ENCODE results near the gene ZBTB45.

The ZBTB45 gene

DNA sequence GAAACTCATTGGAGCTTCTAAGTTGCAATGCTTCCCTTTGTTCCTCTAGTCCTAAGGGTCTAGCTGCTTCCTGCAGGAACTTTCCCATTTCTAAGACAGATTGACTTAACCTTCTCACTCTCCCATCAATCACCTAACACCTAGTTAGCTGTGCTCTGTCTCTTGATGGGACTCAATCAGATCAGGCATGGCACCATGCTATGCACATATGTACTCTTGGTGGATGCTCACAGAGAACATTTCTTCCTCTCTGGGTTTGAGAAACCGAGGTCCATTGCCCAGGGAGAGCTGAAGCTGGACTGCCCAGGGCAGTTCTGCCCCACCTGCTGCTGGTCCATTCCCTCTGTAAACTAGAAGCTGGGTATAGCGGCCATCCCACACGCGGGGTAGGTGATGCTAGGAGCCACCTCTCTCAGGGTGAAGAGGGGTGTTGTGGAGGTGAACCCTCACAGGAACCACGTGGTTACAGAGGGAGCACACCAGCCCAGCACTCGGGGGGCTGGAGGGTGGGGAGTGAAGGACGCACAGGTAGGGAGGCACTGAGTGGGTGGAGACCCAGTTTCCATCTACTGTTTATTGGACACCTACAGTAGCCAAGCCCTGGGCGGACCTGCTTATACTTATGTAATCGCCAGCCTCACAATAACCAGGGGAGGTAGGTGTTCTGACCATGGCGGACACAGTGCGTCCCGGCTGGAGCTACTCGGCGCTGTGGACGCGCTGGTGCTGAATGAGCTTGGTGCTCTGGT, 41.9 kb upstream of the ZBTB45 start:
- H3K4me3 ChIP-seq (ENCODE audit: low read length) = no peak overlapping the region
- DNase-seq (ENCODE audit: low read depth) = no peak
- TF ChIP-seq, protein P1, sequence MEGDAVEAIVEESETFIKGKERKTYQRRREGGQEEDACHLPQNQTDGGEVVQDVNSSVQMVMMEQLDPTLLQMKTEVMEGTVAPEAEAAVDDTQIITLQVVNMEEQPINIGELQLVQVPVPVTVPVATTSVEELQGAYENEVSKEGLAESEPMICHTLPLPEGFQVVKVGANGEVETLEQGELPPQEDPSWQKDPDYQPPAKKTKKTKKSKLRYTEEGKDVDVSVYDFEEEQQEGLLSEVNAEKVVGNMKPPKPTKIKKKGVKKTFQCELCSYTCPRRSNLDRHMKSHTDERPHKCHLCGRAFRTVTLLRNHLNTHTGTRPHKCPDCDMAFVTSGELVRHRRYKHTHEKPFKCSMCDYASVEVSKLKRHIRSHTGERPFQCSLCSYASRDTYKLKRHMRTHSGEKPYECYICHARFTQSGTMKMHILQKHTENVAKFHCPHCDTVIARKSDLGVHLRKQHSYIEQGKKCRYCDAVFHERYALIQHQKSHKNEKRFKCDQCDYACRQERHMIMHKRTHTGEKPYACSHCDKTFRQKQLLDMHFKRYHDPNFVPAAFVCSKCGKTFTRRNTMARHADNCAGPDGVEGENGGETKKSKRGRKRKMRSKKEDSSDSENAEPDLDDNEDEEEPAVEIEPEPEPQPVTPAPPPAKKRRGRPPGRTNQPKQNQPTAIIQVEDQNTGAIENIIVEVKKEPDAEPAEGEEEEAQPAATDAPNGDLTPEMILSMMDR (conservative IDR thresholded peaks at IDR 0.05; ENCODE audit: low read depth, low read length) = no peak

DNA sequence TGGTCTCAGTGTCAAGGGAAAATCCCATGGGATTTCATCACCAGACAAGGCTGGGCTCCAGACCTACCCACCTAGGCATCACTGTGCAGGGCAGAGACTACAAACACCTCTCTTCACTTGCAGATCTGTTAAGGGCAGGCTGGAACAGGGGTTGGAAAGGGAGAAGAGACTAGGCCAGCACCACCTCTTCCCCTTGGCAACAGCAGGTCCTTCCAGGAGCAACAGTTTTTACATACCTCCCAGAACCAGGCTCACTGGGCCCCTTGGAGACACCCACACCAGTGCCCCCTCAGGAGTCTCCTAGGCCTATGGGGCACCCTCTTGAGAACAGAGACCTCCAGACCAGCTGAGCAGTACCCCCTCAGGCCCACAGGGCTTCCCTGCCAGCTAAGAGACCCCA, 41.3 kb upstream of the ZBTB45 start:
- no peak overlapping the region for H3K4me3 ChIP-seq (ENCODE audit: low read length)
- no peak for DNase-seq (ENCODE audit: low read depth)
- TF ChIP-seq, protein P1 (conservative IDR thresholded peaks at IDR 0.05; ENCODE audit: low read depth, low read length) = no peak

DNA sequence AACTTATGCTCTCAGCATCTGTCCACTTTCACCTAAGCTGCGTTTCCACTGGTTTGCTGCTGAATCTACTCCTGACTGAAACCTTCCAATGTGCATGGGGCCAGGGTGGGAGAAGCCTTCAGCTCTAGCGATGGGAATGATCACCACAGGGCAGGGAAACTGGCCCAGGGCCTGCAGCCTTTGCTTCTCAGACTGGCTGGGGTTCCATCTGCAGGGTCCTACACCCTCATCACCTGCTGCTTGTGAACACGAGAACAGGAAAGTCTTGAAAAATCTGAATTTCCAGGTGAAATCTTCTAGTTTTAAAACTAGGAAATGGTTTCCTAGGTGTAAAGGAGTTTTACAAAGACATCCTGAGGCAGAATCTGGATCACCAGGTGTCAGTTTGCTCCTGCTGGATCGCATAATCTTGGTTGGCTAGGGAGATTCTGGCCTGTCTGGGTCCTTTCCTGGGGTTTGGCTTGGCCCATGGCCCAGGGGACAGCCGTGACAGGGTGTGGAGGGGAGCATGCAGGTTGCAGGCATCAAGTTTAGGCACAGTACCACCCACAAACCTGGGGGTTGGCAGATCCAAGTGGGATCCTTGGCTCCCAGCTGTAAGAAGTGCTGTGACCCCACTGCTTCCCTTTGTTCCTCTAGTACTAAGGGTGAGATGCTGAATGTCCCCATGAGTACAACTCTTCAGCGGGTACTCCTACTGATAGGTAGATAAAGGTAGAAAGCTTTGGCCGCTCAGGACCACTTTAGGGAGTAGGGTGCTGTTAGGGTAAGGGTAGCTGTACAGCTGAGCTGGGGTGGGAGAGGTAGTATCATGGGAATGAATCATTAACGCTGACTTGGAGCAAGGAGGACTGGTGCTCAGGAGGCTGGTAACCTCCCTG, 40.6 kb upstream of the ZBTB45 start:
- TF ChIP-seq, protein P1 (conservative IDR thresholded peaks at IDR 0.05; ENCODE audit: low read depth, low read length) = no peak
- peak overlapping the region; percentile 61 for H3K4me3 ChIP-seq (ENCODE audit: low read length)
- no peak for DNase-seq (ENCODE audit: low read depth)

DNA sequence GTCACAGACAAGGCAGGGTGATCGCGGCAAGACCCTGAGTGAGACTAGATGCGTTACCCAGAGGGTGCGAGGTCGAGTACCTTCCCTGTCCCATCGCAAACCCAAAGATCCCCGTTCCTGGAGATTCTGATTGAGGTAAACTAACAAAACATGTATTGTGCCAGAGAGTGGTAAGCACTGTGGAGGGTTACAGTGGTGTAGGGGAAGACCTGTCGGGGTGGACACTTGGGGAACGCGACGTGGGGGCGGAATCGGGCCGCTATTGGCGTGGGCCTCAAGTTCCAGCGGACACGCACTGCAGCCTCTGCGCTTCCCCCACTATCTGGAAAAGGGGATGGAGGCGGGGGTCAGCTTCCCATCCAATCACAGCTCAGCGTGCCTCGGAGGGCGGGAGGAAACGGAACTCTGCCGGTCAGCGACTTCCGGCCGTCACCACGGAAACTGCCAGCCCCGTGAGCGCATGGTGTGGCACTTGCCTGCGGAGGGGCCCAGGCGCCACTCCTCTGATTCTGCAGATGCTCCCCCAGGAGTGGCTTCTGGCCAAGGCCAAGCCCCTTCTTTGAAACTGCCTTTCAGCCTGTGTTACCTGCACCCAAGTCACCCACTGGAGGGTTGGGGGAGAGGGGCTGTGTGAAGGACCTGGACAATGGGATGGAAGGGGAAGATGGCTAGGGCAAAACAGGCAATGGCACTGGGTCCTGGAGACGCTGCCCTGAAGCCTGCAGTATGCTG, 39.8 kb upstream of the ZBTB45 start:
- peak; percentile 67 for DNase-seq (ENCODE audit: low read depth)
- peak overlapping the region; percentile 61 for H3K4me3 ChIP-seq (ENCODE audit: low read length)
- TF ChIP-seq, protein P1 (conservative IDR thresholded peaks at IDR 0.05; ENCODE audit: low read depth, low read length) = no peak

DNA sequence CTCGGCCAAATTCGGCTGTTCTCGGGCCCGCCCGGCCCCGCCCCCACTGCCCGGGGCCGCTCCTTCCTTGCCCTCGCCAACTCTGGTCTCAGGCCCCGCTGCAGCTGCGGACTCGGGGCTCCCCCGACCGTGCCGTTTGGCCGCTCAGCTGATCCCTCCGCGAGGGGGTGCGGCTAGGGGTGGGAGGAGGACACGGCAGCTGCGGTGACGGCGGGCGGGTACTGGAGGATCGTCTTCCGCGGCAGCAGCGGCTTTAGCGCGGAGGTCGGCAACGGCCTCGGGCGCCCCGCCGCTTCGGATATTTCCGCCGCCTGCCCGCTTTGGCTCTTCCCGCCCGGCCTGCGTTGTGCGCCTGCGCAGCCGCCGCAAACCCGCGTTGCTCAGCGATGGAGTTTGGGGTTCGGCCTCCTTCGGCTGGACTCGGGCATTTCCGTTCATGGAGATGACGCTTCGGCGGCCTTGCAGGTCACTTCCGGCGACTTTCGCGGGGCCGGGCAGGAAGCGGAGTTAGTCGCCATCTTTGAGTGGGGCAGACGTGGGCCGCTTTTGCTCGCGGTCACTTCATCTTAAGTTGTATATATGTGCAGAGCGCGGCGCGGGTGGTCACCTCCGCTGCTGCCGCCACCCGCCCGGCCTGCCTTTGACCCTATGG, 39.1 kb upstream of the ZBTB45 start:
- peak overlapping the region; percentile 67 for H3K4me3 ChIP-seq (ENCODE audit: low read length)
- TF ChIP-seq, protein P1 (conservative IDR thresholded peaks at IDR 0.05; ENCODE audit: low read depth, low read length) = no peak
- peak; percentile 93 for DNase-seq (ENCODE audit: low read depth)

DNA sequence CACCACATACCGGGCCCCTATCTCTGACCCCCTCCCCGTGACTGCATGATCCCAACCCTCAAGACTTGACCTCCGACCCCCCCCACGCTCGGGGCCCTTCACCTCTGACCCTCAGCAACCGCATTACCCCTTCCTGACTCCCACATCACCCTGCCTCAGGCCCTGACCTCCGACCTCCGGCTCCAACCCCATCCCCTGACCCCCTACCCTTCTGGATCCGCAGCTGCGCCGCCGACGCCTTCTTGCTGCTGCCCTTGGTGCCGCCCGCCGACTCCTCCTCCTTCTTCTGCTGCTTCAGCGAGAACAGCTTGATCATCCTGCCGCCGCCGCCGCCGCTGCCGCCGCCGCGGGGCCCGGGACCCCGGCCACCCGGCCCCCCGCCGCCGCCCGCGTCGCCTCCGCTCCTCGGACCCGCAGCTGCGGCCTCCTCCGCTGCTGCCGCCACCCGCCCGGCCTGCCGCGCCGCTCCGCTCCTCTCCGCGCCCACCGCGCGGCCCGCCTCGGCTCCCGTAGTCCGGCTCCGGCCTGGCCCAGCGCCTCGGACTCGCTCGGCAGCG, 38.5 kb upstream of the ZBTB45 start, which contains the start of gene UBE2M:
Gene UBE2M (minus strand): TSS at position 546 of the 557 bp plus-strand sequence. CDS start 230 bp downstream, at position 316.
- peak within 1 kb of the TSS; percentile 78 for H3K4me3 ChIP-seq (ENCODE audit: low read length)
- TF ChIP-seq, protein P1 (conservative IDR thresholded peaks at IDR 0.05; ENCODE audit: low read depth, low read length) = no peak
- DNase-seq (ENCODE audit: low read depth) = no peak

All from retinal pigment epithelial cell (primary cell).